NCI-H2196 (cell line): ENCODE results near the gene YRDC.
"Not testable (repeated sequence)": the region's sequence is repeated elsewhere in the genome, so short reads cannot be mapped to it uniquely, and the experiment has no call there.

Source experiments
- DNase-seq: peaks from one replicate; lab custom pipeline; 2025; ENCODE audit not compliant: unreplicated experiment; lab: John Stamatoyannopoulos, UW

YRDC gene

DNA sequence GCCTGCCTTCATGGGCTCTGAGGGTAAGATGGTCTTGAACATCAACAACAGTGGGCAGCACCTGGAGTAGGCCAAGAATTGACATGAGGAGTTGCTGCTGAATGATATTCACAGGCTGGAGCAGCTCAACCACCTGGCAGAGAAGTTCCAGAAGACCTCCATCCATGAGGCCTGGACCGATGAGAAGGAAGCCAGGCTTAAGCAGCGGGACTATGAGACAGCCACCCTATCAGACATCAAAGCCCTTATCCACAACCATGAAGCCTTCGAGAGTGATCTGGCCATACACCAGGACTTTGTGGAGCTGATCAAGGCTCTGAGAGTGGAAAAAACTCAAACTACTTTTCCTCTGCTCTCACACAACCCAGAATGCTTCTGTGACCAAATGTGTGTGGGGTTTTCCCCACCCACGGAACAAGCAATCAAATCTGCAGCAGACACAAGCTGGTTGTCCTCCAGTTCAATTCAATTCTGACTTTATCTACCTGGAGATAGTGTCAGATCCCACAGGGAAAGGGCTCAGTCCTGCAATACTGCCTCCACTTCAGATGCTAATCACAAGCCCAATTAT lies 31.0 kb downstream of the YRDC start:
- no peak for DNase-seq

DNA sequence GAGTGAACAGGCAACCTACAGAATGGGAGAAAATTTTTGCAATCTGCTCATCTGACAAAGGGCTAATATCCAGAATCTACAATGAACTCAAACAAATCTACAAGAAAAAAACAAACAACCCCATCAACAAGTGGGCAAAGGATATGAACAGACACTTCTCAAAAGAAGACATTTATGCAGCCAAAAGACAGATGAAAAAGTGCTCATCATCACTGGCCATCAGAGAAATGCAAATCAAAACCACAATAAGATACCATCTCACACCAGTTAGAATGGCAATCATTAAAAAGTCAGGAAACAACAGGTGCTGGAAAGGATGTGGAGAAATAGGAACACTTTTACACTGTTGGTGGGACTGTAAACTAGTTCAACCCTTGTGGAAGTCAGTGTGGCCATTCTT lies 36.6 kb downstream of the YRDC start:
- DNase-seq: not testable (repeated sequence)

DNA sequence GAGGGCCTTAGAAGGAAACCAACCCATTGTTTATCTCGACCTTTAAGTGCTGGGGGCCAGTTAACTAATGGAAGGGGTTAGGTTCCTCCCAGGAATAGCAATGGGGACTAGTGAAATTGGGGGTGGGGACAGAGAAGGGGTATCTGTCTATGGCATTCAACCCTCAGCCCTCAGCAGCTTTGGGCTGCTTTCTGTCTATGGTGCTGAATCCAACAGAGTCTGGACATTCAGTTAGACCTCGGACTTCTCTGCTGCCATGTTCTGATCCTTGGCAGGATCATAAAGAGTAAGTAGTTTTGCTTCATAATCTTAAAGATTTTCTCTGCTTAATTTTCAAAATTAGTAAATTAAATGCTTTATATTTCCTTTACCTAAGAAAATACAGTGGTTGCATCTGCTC lies 40.5 kb downstream of the YRDC start:
- DNase-seq: no peak

DNA sequence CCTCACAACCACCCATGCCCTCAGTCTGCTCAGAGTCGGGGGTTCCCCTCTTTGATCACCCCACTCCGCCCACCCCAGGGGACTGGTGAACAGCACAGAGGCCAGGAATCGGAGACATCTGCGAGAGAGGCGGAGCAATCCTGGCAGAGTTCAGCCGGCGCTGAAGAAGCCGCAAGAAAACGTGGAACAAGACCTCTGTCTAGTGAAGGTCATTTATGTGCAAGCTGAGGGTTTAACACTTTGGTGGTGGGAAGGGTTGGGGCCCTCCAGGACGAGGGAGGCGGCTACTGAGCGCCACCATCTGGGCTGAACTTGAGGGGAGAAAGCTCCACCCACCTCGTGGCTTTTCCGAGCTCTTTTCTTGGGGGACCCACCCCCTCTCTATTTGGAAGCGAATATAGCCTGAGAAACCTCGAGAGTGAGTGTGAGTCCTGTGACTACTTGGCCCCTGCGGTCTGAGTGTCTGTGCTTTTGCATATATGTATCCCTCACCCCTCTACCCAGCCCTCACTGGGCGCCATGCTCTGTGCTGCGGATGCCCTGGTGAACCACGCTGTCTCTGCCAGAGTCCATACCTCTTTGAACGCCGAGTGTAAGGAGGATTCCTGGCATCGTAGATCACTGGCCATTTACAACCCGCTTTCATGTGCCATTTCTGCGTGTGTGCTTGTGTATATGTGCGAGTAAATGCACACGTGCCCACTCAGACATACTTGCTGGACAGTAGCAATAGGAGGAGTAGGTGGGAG lies 41.9 kb downstream of the YRDC start:
- DNase-seq: no peak

DNA sequence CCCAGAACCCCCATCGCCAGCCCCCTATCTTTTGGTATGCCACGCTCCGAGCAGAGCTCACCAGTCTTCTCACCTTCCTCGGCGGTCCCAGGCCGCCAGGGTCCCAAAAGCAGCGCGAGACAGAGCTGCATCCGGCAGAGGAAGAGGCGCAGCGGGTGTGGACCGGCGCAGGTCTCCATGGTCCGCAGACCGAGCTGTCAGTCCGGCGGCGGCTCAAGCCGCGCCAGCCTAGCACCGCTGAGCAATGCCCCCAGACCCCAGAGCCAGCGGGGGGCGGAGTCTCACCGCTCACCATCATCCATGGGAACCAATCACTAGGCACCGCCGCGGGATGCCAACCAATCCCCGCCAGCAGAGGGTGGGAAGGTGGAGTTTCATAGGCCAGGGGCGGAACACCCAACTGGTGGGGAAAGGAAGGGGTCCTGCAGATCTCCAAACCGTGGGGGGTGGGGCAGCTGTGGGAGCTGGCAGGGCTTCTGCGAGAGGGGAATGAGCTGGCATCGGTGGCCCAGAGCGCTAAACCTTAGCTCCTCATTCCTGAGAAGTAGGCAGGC lies 43.0 kb downstream of the YRDC start, which contains the start of gene EPHA10:
Gene EPHA10 (minus strand): TSS at position 233 of the 554 bp plus-strand sequence. CDS start 54 bp downstream, at position 179.
- DNase-seq: peak; percentile 67

DNA sequence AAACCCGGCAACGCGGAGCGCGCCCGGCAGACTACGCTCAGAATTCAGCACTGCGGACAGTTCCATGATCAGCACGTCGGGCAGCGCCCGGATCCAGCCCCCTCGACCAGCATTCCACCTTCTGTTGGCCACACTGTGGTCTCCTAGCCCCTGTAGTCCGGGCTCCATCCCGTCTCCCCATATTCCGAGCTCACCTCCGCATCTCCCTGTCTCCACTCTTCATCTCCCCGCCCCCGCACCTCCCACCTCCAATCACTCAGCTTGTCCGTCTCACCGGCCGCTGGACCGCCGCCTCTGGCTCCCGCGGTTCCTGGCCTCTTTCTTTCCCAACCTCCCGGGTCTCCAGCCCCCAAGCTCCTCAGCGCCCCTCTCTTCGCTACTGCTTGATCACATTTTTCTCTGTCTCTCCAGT lies 43.6 kb downstream of the YRDC start:
- no peak for DNase-seq

DNA sequence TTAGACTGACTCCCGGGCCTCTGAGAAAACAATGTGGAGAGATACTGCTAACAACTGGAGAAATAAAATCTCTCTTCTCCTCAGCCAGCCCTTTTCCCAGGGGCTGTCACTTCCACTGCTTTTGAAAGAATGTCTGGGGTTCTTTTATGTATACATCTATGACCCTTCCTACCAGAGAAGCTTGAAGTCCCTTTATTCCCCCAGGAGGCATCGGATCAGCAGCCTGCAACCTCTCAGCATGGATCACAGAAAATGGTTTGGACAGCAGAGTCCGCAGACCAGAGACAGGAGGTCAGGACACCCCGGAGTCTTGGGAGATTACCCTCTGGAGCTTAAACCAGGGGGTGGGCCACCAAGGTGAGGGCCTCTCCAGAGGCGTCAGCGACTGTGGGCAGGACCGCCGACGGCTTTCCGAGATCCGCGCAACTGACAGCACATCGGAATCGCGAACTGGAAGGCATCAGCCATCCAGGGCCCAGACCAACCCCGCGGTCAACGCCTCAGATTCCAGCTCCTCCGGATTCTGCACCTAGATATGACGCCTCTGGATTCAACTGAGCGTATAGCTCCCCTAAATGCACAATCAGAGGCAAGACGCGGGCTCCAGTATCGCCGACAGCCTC lies 44.1 kb downstream of the YRDC start:
- no peak for DNase-seq

DNA sequence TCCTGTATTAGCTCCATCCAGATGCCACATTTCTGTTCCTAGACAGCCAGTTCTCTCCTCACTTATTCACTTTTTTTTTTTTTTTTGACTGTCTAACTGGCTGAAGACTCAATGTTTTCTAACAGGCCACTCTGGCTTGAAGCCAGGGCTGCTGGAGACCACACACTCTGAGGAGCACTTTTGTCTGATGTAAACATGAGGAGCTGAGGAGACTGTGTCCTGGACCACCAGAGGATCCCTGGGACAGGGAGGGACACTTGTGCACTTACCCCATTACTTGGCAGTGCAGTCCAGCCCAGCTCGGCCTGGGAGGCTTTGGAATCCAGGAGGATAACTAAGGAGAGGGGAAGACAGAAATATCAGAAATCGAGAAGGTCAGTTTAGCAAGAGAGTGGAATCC lies 45.5 kb downstream of the YRDC start:
- DNase-seq: no peak

DNA sequence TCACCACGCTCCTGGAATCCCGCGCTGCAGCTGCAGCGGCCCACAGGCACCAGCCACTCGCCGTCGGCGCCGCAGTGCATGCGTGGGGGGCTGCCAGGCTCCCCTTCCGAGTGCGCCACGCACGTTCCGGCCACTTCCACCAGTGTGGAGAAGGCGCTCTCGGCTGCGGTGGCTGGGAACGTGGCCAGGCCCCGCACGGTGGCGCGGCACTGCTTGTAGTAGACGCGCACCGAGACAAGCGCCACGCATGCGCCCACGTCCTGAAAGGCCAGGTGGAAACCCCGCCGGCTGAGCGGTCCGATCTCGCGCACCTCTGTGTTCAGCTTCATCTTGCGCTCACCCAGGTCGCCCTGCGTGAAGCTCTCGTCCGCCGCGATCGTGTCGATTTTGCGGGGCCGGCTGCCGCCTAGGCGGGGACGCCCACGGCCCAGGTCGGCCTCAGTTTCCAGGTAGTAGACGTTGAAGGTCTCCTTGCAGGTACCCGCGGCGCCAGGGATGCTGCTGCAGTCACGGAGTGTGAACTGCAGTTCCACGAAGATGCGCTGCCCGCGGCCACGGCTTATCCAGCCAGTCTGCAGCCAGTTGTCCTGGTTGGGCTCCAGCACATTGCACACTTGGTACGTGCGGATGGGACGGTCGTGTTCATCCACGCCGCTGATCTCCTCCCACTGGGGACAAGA lies 46.5 kb downstream of the YRDC start:
- DNase-seq: no peak

DNA sequence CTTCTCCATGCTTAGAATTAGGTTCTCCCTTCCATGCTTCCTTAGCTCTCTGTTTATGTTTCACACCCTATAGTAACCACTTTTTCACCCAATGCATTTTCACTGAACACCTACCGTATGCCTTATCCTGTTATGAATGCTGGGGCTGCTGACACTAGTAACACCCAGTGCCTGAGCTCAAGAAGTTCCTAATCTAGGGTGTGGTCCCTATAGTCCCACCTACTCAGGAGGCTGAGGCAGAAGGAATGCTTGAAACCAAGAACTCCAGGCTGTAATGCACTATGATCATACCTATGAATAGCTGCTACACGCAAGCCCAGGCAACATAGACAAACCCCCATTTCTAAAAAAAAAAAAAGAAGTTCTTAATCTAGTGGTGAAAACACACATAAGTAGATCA lies 48.6 kb downstream of the YRDC start:
- no peak for DNase-seq

DNA sequence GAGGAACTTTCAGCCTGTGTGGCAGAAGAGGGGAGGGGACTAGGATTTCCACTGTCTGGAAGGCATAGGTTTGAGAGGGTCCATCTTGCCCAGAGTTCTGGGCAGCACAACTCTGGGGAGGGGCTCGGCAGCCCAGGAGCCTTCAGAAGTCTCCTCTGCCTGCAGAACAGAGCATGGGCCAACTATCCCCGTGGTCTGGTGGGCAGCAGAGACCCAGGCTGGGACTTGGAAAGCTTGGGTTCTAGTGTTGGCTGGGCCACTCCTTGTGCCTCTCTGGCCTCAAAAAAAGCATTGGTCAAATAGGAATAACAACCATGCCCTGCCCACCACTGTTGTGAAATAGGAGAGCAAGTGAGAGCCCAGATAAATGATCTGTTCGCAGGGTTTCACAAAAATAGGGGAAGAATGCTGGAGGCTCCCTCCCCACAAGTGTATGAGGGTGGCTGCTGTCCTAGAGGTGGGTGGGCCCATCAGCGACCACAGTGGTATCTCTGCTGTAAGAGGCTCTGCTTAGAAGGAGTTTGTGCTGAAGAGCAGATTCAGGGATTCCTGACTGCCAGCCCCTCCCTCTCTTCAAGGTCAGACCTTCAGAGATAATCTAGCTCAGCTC lies 52.0 kb downstream of the YRDC start:
- DNase-seq: no peak

DNA sequence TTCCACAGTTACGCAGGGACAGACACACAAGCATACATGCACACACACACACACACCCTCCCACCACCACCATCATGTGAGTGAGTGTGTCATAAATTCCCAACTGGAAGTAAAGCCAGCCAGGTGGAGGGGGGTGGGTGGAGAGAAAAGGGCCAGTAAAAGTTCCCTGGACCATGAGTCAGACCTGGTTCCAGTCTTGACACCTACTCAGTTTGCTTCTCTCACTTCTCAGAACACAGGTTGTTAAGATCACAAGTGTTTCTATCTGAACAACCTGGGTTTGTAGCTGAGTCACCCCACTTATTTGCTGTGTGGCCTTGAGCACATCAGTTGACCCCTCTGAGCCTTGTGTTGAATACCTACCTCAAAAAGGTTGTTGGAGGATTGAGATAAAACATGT lies 52.7 kb downstream of the YRDC start:
- no peak for DNase-seq

DNA sequence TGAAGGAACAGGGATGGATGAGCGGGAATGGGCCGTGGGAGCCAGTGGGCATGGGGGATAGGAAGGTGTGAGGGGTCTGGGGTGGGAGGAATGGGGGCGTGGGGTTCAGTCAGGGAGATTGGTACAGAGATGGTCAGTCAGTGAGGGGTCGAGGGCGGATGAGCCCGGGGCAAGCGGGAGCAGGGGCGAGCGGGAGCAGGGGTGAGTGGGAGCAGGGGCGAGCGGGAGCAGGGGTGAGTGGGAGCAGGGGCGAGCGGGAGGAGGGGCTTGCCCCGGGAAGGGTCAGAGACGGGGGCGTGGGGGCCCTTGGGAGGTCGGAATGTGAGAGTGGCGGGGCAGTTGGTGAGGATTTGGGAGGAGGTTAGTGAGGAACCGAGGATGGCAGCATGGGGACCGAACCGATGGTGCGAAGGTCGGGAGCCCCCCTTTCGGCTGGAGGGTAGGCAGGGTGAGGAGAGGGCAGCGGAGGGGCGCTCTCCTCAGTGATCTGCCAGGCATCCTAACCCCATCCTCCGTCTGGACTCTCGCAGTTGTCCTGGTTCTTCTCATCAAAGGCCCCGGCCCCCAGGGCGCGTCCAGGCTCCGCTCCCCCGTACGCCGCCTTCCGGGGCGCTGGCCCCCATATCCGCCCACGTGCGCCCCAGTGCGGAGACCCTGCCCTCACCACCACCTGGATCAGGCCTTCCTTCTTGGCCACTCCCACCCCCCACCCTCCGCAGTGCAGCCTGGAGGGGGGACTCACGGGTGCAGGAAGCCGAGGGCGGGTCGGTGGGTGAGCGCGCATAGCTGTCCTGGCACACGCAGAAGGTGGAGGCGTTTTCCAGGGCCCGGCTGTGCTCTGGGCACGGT lies 54.3 kb downstream of the YRDC start:
- DNase-seq: no peak
